Measurements from ENCODE around the gene AATF. TPM values are rescaled to one million over a fixed set of nuclear protein-coding genes. Genes with fewer than 3 reads are reported as not detected.
A peak's percentile ranks its signal among the peaks of the same experiment; 100 is the strongest.

Gene AATF
- total RNA-seq, 2 experiments from 2014 or later: 40.3 to 40.8 TPM

GRCh38 chr17:36934144-36934691 lies 14.5 kb upstream of the AATF start:
- Mint-ChIP-seq H3K4me3 (peak overlapping the region; percentile 65), H3K27me3 (peaks cover 97% of the 10 kb centered on the region), H3K27ac (peak overlapping the region; percentile 34), H3K4me1 (ENCODE audit: low read depth) (peaks cover 75% of the 10 kb centered on the region), H3K9me3 (no peaks in the 10 kb centered on the region), H3K36me3 (ENCODE audit: low read depth) (no peaks in the 10 kb centered on the region)
- POLR2A ChIA-PET: interaction anchor here (0.6 to 2.5 kb wide), 3 partner anchors 15 to 211 kb away, joined by 3 to 13 read pairs (median 3); partner anchors contain the start of gene AATF
- TF ChIP-seq CTCF (IDR thresholded peaks at IDR 0.05): no peak
- Histone ChIP-seq H3K27ac (ENCODE audit: low read depth in 1 of 2, low read length in 2 of 2) (no peak overlapping the region), H3K36me3 (ENCODE audit: insufficient read depth, low read length) (no peaks in the 10 kb centered on the region), H3K27me3 (ENCODE audit: control insufficient read depth in 1 of 2, insufficient read depth in 2 of 2, low read length in 2 of 2) (peaks cover 96 to 99% of the 10 kb centered on the region in 2 experiments), H3K4me1 (ENCODE audit: insufficient read depth, low read length) (peaks cover 76% of the 10 kb centered on the region), H3K4me3 (ENCODE audit: low read length) (no peak overlapping the region), H3K9me3 (ENCODE audit: control insufficient read depth in 1 of 2, insufficient read depth in 1 of 2, low read length in 2 of 2) (peaks cover 0 to 57% of the 10 kb centered on the region in 2 experiments)
- intact Hi-C loops (cut with DNase I, micrococcal nuclease): no loop called here
- ATAC-seq (ENCODE audit: poor library complexity): no peak
- CTCF ChIA-PET: no interaction called here
- DNase-seq: peak in 2 of 14 experiments; percentile 16 to 26

GRCh38 chr17:36934692-36935630 lies 13.8 kb upstream of the AATF start:
- peak overlapping the region; percentile 77 for H3K4me3 Mint-ChIP-seq
- Histone ChIP-seq H3K4me1 (ENCODE audit: insufficient read depth, low read length) (peaks cover 84% of the 10 kb centered on the region), H3K4me3 (ENCODE audit: low read length) (peak overlapping the region; percentile 7), H3K9me3 (ENCODE audit: control insufficient read depth in 1 of 2, insufficient read depth in 1 of 2, low read length in 2 of 2) (peaks cover 0 to 64% of the 10 kb centered on the region in 2 experiments), H3K27ac (ENCODE audit: low read depth in 1 of 2, low read length in 2 of 2) (no peak overlapping the region), H3K27me3 (ENCODE audit: control insufficient read depth in 1 of 2, insufficient read depth in 2 of 2, low read length in 2 of 2) (peaks cover 96 to 99% of the 10 kb centered on the region in 2 experiments), H3K36me3 (ENCODE audit: insufficient read depth, low read length) (no peaks in the 10 kb centered on the region)
- CTCF ChIA-PET: interaction anchor here (1.2 kb wide), 1 partner anchor 13 kb away, joined by 3 read pairs; no protein-coding TSS in a partner anchor
- intact Hi-C loops (cut with DNase I, micrococcal nuclease): no loop called here
- no peaks in the 10 kb centered on the region for H3K9me3 Mint-ChIP-seq
- H3K4me1 Mint-ChIP-seq (ENCODE audit: low read depth): peaks cover 78% of the 10 kb centered on the region
- peaks cover 97% of the 10 kb centered on the region for H3K27me3 Mint-ChIP-seq
- H3K27ac Mint-ChIP-seq: no peak overlapping the region
- TF ChIP-seq CTCF (IDR thresholded peaks at IDR 0.05): no peak
- DNase-seq (peak in 4 of 14 experiments; percentile 14 to 52 (median 36)), ATAC-seq (ENCODE audit: poor library complexity) (no peak)
- H3K36me3 Mint-ChIP-seq (ENCODE audit: low read depth): no peaks in the 10 kb centered on the region
- POLR2A ChIA-PET: interaction anchor here (2.5 kb wide), 1 partner anchor 14 kb away, joined by 13 read pairs; the partner anchor contains the start of gene AATF

GRCh38 chr17:36935671-36936454 lies 12.9 kb upstream of the AATF start:
- no peak for TF ChIP-seq CTCF (IDR thresholded peaks at IDR 0.05)
- peaks cover 84% of the 10 kb centered on the region for H3K4me1 Mint-ChIP-seq (ENCODE audit: low read depth)
- ChIA-PET CTCF (interaction anchor here (1.2 kb wide), 1 partner anchor 12 kb away, joined by 3 read pairs; no protein-coding TSS in a partner anchor), POLR2A (interaction anchor here (0.9 to 2.5 kb wide), 2 partner anchors 13 kb away, joined by 5 to 13 read pairs; partner anchors contain the start of gene AATF)
- Histone ChIP-seq H3K4me3 (ENCODE audit: low read length) (peak overlapping the region; percentile 20), H3K27me3 (ENCODE audit: control insufficient read depth in 1 of 2, insufficient read depth in 2 of 2, low read length in 2 of 2) (peaks cover 94 to 98% of the 10 kb centered on the region in 2 experiments), H3K27ac (ENCODE audit: low read depth in 1 of 2, low read length in 2 of 2) (no peak overlapping the region), H3K4me1 (ENCODE audit: insufficient read depth, low read length) (peaks cover 91% of the 10 kb centered on the region), H3K36me3 (ENCODE audit: insufficient read depth, low read length) (no peaks in the 10 kb centered on the region), H3K9me3 (ENCODE audit: control insufficient read depth in 1 of 2, insufficient read depth in 1 of 2, low read length in 2 of 2) (peaks cover 0 to 68% of the 10 kb centered on the region in 2 experiments)
- H3K36me3 Mint-ChIP-seq (ENCODE audit: low read depth): no peaks in the 10 kb centered on the region
- intact Hi-C loops (cut with DNase I, micrococcal nuclease): no loop called here
- H3K27ac Mint-ChIP-seq: no peak overlapping the region
- no peaks in the 10 kb centered on the region for H3K9me3 Mint-ChIP-seq
- peak overlapping the region; percentile 77 for H3K4me3 Mint-ChIP-seq
- peaks cover 97% of the 10 kb centered on the region for H3K27me3 Mint-ChIP-seq
- DNase-seq: peak in 3 of 14 experiments; percentile 17 to 34 (median 19)
- no peak for ATAC-seq (ENCODE audit: poor library complexity)
